ENCODE data around the gene UNC119. TPM values are rescaled to one million over a fixed set of nuclear protein-coding genes. Genes with fewer than 3 reads are reported as not detected.

The UNC119 gene
- total RNA-seq, 2 experiments from 2014 or later: 14.2 to 14.9 TPM

GRCh38 chr17:28569446-28569845 lies 17.0 kb upstream of the UNC119 start:
- POLR2A ChIA-PET: interaction anchor here (0.7 to 1.6 kb wide), 2 partner anchors 8 to 9 kb away, joined by 6 to 13 read pairs; partner anchors contain the start of gene ALDOC
- Histone ChIP-seq H3K4me1 (ENCODE audit: insufficient read depth, low read length, poor library complexity, severe bottlenecking) (peaks cover 36% of the 10 kb centered on the region), H3K36me3 (ENCODE audit: insufficient read depth, low read length) (peaks cover 10% of the 10 kb centered on the region), H3K9me3 (ENCODE audit: low read length) (no peaks in the 10 kb centered on the region), H4K20me1 (ENCODE audit: insufficient read depth, low read length) (peaks cover 5% of the 10 kb centered on the region), H2AFZ (ENCODE audit: low read length) (no peak overlapping the region), H3K9me2 (ENCODE audit: insufficient read depth, low read length) (no peaks in the 10 kb centered on the region), H3K27ac (ENCODE audit: low read depth, low read length, poor library complexity, severe bottlenecking) (no peak overlapping the region), H3K79me2 (ENCODE audit: insufficient read depth, low read depth, low read length) (peaks cover 5% of the 10 kb centered on the region; the same call in 1 of the 2 replicates), H3K4me3 (ENCODE audit: low read depth, low read length, poor library complexity, severe bottlenecking) (no peak overlapping the region), H3K4me2 (ENCODE audit: low read length) (peak overlapping the region; percentile 78; the same call in 1 of the 2 replicates)
- DNase-seq (ENCODE audit: low spot score): no peak
- intact Hi-C loops (cut with micrococcal nuclease; ENCODE audit: unreplicated experiment): no loop called here
- BruUV-seq (replicated peaks): TSS peak; percentile 64
- CTCF ChIA-PET (ENCODE audit: unreplicated experiment): no interaction called here
- TF ChIP-seq EZH2phosphoT487 (IDR thresholded peaks at IDR 0.05; ENCODE audit: borderline replicate concordance, low read depth, low read length): no peak
- TF ChIP-seq CTCF (conservative IDR thresholded peaks at IDR 0.05; ENCODE audit: low read length): no peak

- peak; percentile 79 for DNase-seq (ENCODE audit: low spot score)
- Histone ChIP-seq H3K9me2 (ENCODE audit: insufficient read depth, low read length) (no peaks in the 10 kb centered on the region), H3K27ac (ENCODE audit: low read depth, low read length, poor library complexity, severe bottlenecking) (peak overlapping the region; percentile 32), H3K4me2 (ENCODE audit: low read length) (peak overlapping the region; percentile 82), H3K79me2 (ENCODE audit: insufficient read depth, low read depth, low read length) (peaks cover 5% of the 10 kb centered on the region; the same call in 1 of the 2 replicates), H3K9me3 (ENCODE audit: low read length) (no peaks in the 10 kb centered on the region), H3K4me3 (ENCODE audit: low read depth, low read length, poor library complexity, severe bottlenecking) (peak overlapping the region; percentile 51), H4K20me1 (ENCODE audit: insufficient read depth, low read length) (peaks cover 5% of the 10 kb centered on the region), H3K4me1 (ENCODE audit: insufficient read depth, low read length, poor library complexity, severe bottlenecking) (peaks cover 34% of the 10 kb centered on the region), H2AFZ (ENCODE audit: low read length) (no peak overlapping the region), H3K36me3 (ENCODE audit: insufficient read depth, low read length) (peaks cover 15% of the 10 kb centered on the region)
- CTCF ChIA-PET (ENCODE audit: unreplicated experiment): no interaction called here
- POLR2A ChIA-PET: interaction anchor here (1.6 kb wide), 1 partner anchor 9 kb away, joined by 13 read pairs; the partner anchor contains the start of gene ALDOC
- intact Hi-C loops (cut with micrococcal nuclease; ENCODE audit: unreplicated experiment): no loop called here
- TF ChIP-seq EZH2phosphoT487 (IDR thresholded peaks at IDR 0.05; ENCODE audit: borderline replicate concordance, low read depth, low read length) (no peak), CTCF (conservative IDR thresholded peaks at IDR 0.05; ENCODE audit: low read length) (no peak)
- no TSS peak for BruUV-seq (replicated peaks)
Observed at GRCh38 chr17:28567604-28568003, 15.2 kb upstream of the UNC119 start.

GRCh38 chr17:28563475-28563874 lies 11.1 kb upstream of the UNC119 start:
- H3K4me2 ChIP-seq (ENCODE audit: low read length): no peak overlapping the region
- no peak overlapping the region for H2AFZ ChIP-seq (ENCODE audit: low read length)
- peaks cover 31% of the 10 kb centered on the region for H3K36me3 ChIP-seq (ENCODE audit: insufficient read depth, low read length)
- H3K9me3 ChIP-seq (ENCODE audit: low read length): no peaks in the 10 kb centered on the region
- peaks cover 5% of the 10 kb centered on the region for H4K20me1 ChIP-seq (ENCODE audit: insufficient read depth, low read length)
- CTCF ChIA-PET (ENCODE audit: unreplicated experiment): no interaction called here
- BruUV-seq (replicated peaks): no TSS peak
- no peak for TF ChIP-seq CTCF (conservative IDR thresholded peaks at IDR 0.05; ENCODE audit: low read length)
- TF ChIP-seq EZH2phosphoT487 (IDR thresholded peaks at IDR 0.05; ENCODE audit: borderline replicate concordance, low read depth, low read length): no peak
- no peaks in the 10 kb centered on the region for H3K9me2 ChIP-seq (ENCODE audit: insufficient read depth, low read length)
- H3K79me2 ChIP-seq (ENCODE audit: insufficient read depth, low read depth, low read length): peaks cover 5% of the 10 kb centered on the region; the same call in 1 of the 2 replicates
- no peak overlapping the region for H3K27ac ChIP-seq (ENCODE audit: low read depth, low read length, poor library complexity, severe bottlenecking)
- POLR2A ChIA-PET: no interaction called here
- H3K4me1 ChIP-seq (ENCODE audit: insufficient read depth, low read length, poor library complexity, severe bottlenecking): peaks cover 19% of the 10 kb centered on the region
- DNase-seq (ENCODE audit: low spot score): no peak
- H3K4me3 ChIP-seq (ENCODE audit: low read depth, low read length, poor library complexity, severe bottlenecking): no peak overlapping the region
- intact Hi-C loops (cut with micrococcal nuclease; ENCODE audit: unreplicated experiment): no loop called here

Data from OCI-LY7 (cell line).